ENCODE results near the gene CAPN5. TPM values are rescaled to one million over a fixed set of nuclear protein-coding genes. Genes with fewer than 3 reads are reported as not detected.

The CAPN5 gene
- polyA plus RNA-seq, 3 donors, result 0.28 to 0.83 (median 0.62) TPM

- intact Hi-C loops (cut with micrococcal nuclease), result no loop called here
These were observed 74.3 kb downstream of the CAPN5 start for GRCh38 chr11:77141034-77141433.

GRCh38 chr11:77141475-77141874 lies 74.7 kb downstream of the CAPN5 start:
- no peaks in the 10 kb centered on the region for H3K36me3 ChIP-seq (replicated peaks in 1 of 2; ENCODE audit: control insufficient read depth in 1 of 2, insufficient read depth in 2 of 2, low read length in 2 of 2)
- H3K27me3 ChIP-seq (ENCODE audit: control insufficient read depth in 2 of 2, insufficient read depth in 2 of 2, low read length in 2 of 2), result peaks cover 7 to 34% of the 10 kb centered on the region in 2 donors
- no peaks in the 10 kb centered on the region for H3K79me2 ChIP-seq (ENCODE audit: insufficient read depth, low read length)
- H3K9me3 ChIP-seq (replicated peaks in 1 of 2; ENCODE audit: control insufficient read depth in 1 of 2, insufficient read depth in 1 of 2, low read length in 2 of 2), result peaks cover 0 to 3% of the 10 kb centered on the region in 2 donors
- intact Hi-C loops (cut with micrococcal nuclease), result no loop called here
- H2AFZ ChIP-seq (ENCODE audit: insufficient read depth, low read depth, low read length, poor library complexity, severe bottlenecking), result no peak overlapping the region
- no peaks in the 10 kb centered on the region for H3K4me1 ChIP-seq (ENCODE audit: control insufficient read depth in 1 of 2, insufficient read depth in 2 of 2, low read length in 2 of 2)
- H3K27me3 Mint-ChIP-seq (ENCODE audit: low read depth in 3 of 3), result peaks cover 38 to 51% (median 45%) of the 10 kb centered on the region in 3 donors
- 90% methylated on average over 2 of the region's 4 CpGs for WGBS (ENCODE audit: insufficient coverage)
- no peaks in the 10 kb centered on the region for H3K4me1 Mint-ChIP-seq
- DNase-seq, result no peak
- no peaks in the 10 kb centered on the region for H3K36me3 Mint-ChIP-seq
- no peak overlapping the region for H3K4me3 ChIP-seq (replicated peaks in 1 of 3; ENCODE audit: low read depth in 2 of 3, low read length in 3 of 3)
- H3K27ac Mint-ChIP-seq, result no peak overlapping the region
- H3K9me3 Mint-ChIP-seq, result no peaks in the 10 kb centered on the region
- no peak overlapping the region for H3K4me3 Mint-ChIP-seq
- H3K9ac ChIP-seq (ENCODE audit: insufficient read depth, low read length, poor library complexity, severe bottlenecking), result no peak overlapping the region
- TF ChIP-seq CTCF (IDR thresholded peaks at IDR 0.05), result no peak
- no peaks in the 10 kb centered on the region for H4K20me1 ChIP-seq (ENCODE audit: insufficient read depth, low read length)
- H3K4me2 ChIP-seq (replicated peaks; ENCODE audit: extremely low read depth, low read length, poor library complexity, severe bottlenecking), result no peak overlapping the region
- no peak overlapping the region for H3K27ac ChIP-seq (ENCODE audit: low read depth in 1 of 2, low read length in 2 of 2)

More at GRCh38 chr11:77141034-77141433, 74.3 kb downstream of the CAPN5 start:
- Histone ChIP-seq H3K27ac (ENCODE audit: low read depth in 1 of 2, low read length in 2 of 2) (no peak overlapping the region), H3K4me2 (replicated peaks; ENCODE audit: extremely low read depth, low read length, poor library complexity, severe bottlenecking) (no peak overlapping the region), H4K20me1 (ENCODE audit: insufficient read depth, low read length) (no peaks in the 10 kb centered on the region), H3K9me3 (replicated peaks in 1 of 2; ENCODE audit: control insufficient read depth in 1 of 2, insufficient read depth in 1 of 2, low read length in 2 of 2) (peaks cover 0 to 3% of the 10 kb centered on the region in 2 donors), H3K4me3 (replicated peaks in 1 of 3; ENCODE audit: low read depth in 2 of 3, low read length in 3 of 3) (no peak overlapping the region), H3K36me3 (replicated peaks in 1 of 2; ENCODE audit: control insufficient read depth in 1 of 2, insufficient read depth in 2 of 2, low read length in 2 of 2) (no peaks in the 10 kb centered on the region), H2AFZ (ENCODE audit: insufficient read depth, low read depth, low read length, poor library complexity, severe bottlenecking) (no peak overlapping the region), H3K4me1 (ENCODE audit: control insufficient read depth in 1 of 2, insufficient read depth in 2 of 2, low read length in 2 of 2) (no peaks in the 10 kb centered on the region), H3K9ac (ENCODE audit: insufficient read depth, low read length, poor library complexity, severe bottlenecking) (no peak overlapping the region), H3K27me3 (ENCODE audit: control insufficient read depth in 2 of 2, insufficient read depth in 2 of 2, low read length in 2 of 2) (peaks cover 7 to 36% of the 10 kb centered on the region in 2 donors), H3K79me2 (ENCODE audit: insufficient read depth, low read length) (no peaks in the 10 kb centered on the region)
- TF ChIP-seq CTCF (IDR thresholded peaks at IDR 0.05), result no peak
- H3K27ac Mint-ChIP-seq, result no peak overlapping the region
- H3K9me3 Mint-ChIP-seq, result no peaks in the 10 kb centered on the region
- no peaks in the 10 kb centered on the region for H3K36me3 Mint-ChIP-seq
- H3K27me3 Mint-ChIP-seq (ENCODE audit: low read depth in 3 of 3), result peaks cover 40 to 52% (median 45%) of the 10 kb centered on the region in 3 donors
- H3K4me3 Mint-ChIP-seq, result no peak overlapping the region
- H3K4me1 Mint-ChIP-seq, result no peaks in the 10 kb centered on the region
- 100% methylated on average over 1 of the region's 4 CpGs for WGBS (ENCODE audit: insufficient coverage)
- DNase-seq, result no peak
